HepG2 (cell line): ENCODE measurements around the gene ZBTB44. TPM values are rescaled to one million over a fixed set of nuclear protein-coding genes. Genes with fewer than 3 reads are reported as not detected.

Experiments
- ATM ChIP-seq: fragments of 450-650 bp; IDR thresholded peaks from 2 replicates; pipeline ENCODE4 v1.7.1; 2017; ENCODE audit warnings: mild to moderate bottlenecking, borderline replicate concordance
- CREM ChIP-seq, 2 experiments: sonication (generic) in 1 of 2; formaldehyde crosslinking in 1 of 2; IDR thresholded peaks; 2 replicates each; pipeline versions ENCODE4 v1.4.0 to v1.6.1; 2016 to 2020; ENCODE audit warnings: antibody characterized with exemption in 1 of 2, mild to moderate bottlenecking in 1 of 2, missing genetic modification reagents in 1 of 2
- ESRRA ChIP-seq: sonication (generic); formaldehyde crosslinking; IDR thresholded peaks from 2 replicates; pipeline ENCODE4 v1.5.1; 2020; ENCODE audit warnings: mild to moderate bottlenecking, low read depth, missing genetic modification reagents
- GFI1 ChIP-seq: sonication (generic); formaldehyde crosslinking; IDR thresholded peaks from 2 replicates; pipeline ENCODE4 v1.5.0; 2020; ENCODE audit warnings: missing genetic modification reagents, mild to moderate bottlenecking, borderline replicate concordance
- HCFC1 ChIP-seq: fragments of 150-350 bp; IDR thresholded peaks from 2 replicates; pipeline ENCODE4 v1.6.1; 2014; ENCODE audit warnings: low read depth, low read length
- HMG20A ChIP-seq: IDR thresholded peaks from 2 replicates; pipeline ENCODE4 v1.6.1; 2016; ENCODE audit warnings: borderline replicate concordance
- MEIS1 ChIP-seq: sonication (generic); formaldehyde crosslinking; IDR thresholded peaks from 2 replicates; pipeline ENCODE4 v1.9.0; 2021; ENCODE audit warnings: mild to moderate bottlenecking, missing genetic modification reagents, moderate library complexity, borderline replicate concordance
- MIXL1 ChIP-seq: IDR thresholded peaks from 2 replicates; pipeline ENCODE4 v1.6.1; 2016
- PCBP1 ChIP-seq: fragments of 200-400 bp; formaldehyde crosslinking; IDR thresholded peaks from 2 replicates; pipeline ENCODE4 v1.6.1; 2017; ENCODE audit warnings: mild to moderate bottlenecking, low read depth, low read length, borderline replicate concordance
- PHF20 ChIP-seq: sonication (generic); formaldehyde crosslinking; IDR thresholded peaks from 2 replicates; pipeline ENCODE4 v1.5.0; 2020; ENCODE audit warnings: mild to moderate bottlenecking, missing genetic modification reagents
- RBFOX2 ChIP-seq: fragments of 200-400 bp; formaldehyde crosslinking; IDR thresholded peaks from 2 replicates; pipeline ENCODE4 v1.6.1; 2017; ENCODE audit warnings: low read depth, mild to moderate bottlenecking, low read length
- SALL1 ChIP-seq: sonication (generic); formaldehyde crosslinking; IDR thresholded peaks from 2 replicates; pipeline ENCODE4 v1.8.0; 2022; ENCODE audit warnings: mild to moderate bottlenecking, missing genetic modification reagents
- SIX4 ChIP-seq: sonication (generic); formaldehyde crosslinking; IDR thresholded peaks from 2 replicates; pipeline ENCODE4 v1.4.0; 2020; ENCODE audit warnings: missing genetic modification reagents
- SRF ChIP-seq: IDR thresholded peaks from 2 replicates; pipeline ENCODE4 v1.6.1; 2011; ENCODE audit warnings: mild to moderate bottlenecking, low read depth, low read length, moderate library complexity
- SRY ChIP-seq: sonication (generic); formaldehyde crosslinking; IDR thresholded peaks from 2 replicates; pipeline ENCODE4 v1.8.0; 2022; ENCODE audit warnings: mild to moderate bottlenecking, missing genetic modification reagents
- TARDBP ChIP-seq: sonication (generic); formaldehyde crosslinking; IDR thresholded peaks from 2 replicates; pipeline ENCODE4 v1.8.0; 2022; ENCODE audit warnings: mild to moderate bottlenecking, missing genetic modification reagents
- ZBTB42 ChIP-seq: sonication (generic); formaldehyde crosslinking; IDR thresholded peaks from 2 replicates; pipeline ENCODE4 v1.5.0; 2020; ENCODE audit warnings: mild to moderate bottlenecking, missing genetic modification reagents
- ZNF160 ChIP-seq: sonication (generic); formaldehyde crosslinking; IDR thresholded peaks from 2 replicates; pipeline ENCODE4 v1.8.0; 2022; ENCODE audit warnings: mild to moderate bottlenecking, inconsistent platforms, missing genetic modification reagents
- ZNF780A ChIP-seq: sonication (generic); formaldehyde crosslinking; IDR thresholded peaks from 2 replicates; pipeline ENCODE4 v1.8.0; 2022; ENCODE audit warnings: mild to moderate bottlenecking, missing genetic modification reagents, moderate library complexity
- polyA plus RNA-seq, 8 experiments: library from polyadenylated mRNA; depleted of rRNA in 3 of 8; stranded (reverse) in 7 of 8; unstranded in 1 of 8; fragments of >200 nt; fragmentation: Illumina TruSeq in 4 of 8; extraction: Trizol in 4 of 8; gene quantifications; 2 replicates each; pipeline versions ENCODE4 v1.2.1 to v1.2.3, GENCODE V29; 2011 to 2016; ENCODE audit warnings: low read depth in 4 of 8, missing spikeins in 1 of 8, mixed read lengths in 1 of 8; ENCODE audit not compliant: insufficient read depth in 1 of 8
- total RNA-seq, 5 experiments: library from RNA; depleted of rRNA; stranded (reverse); fragments of >200 nt; fragmentation: Illumina TruSeq; extraction: Trizol; gene quantifications; 2 replicates each; pipeline ENCODE4 v1.2.3, GENCODE V29; 2016; ENCODE audit warnings: low read depth in 1 of 5
- TF ChIP-seq, protein P1 (sequence below): sonication (generic); formaldehyde crosslinking; conservative IDR thresholded peaks from 2 replicates; pipeline ENCODE4 v1.4.0; 2020; ENCODE audit warnings: mild to moderate bottlenecking, missing genetic modification reagents, moderate library complexity
- TF ChIP-seq, protein P2 (sequence below): sonication (generic); formaldehyde crosslinking; IDR thresholded peaks from 2 replicates; pipeline ENCODE4 v1.4.0; 2020; ENCODE audit warnings: missing genetic modification reagents
- TF ChIP-seq, protein P3 (sequence below): sonication (generic); formaldehyde crosslinking; IDR thresholded peaks from 2 replicates; pipeline ENCODE4 v1.5.0; 2020; ENCODE audit warnings: missing genetic modification reagents
- TF ChIP-seq, protein P4 (sequence below): sonication (generic); formaldehyde crosslinking; IDR thresholded peaks from 2 replicates; pipeline ENCODE4 v1.4.0; 2020; ENCODE audit warnings: mild to moderate bottlenecking, low read depth, missing genetic modification reagents
- TF ChIP-seq, protein P5 (sequence below): sonication (generic); formaldehyde crosslinking; IDR thresholded peaks from 2 replicates; pipeline ENCODE4 v1.5.1; 2020; ENCODE audit warnings: mild to moderate bottlenecking, missing genetic modification reagents, borderline replicate concordance

The ZBTB44 gene
- total and polyA plus RNA-seq, 2 of the 13 experiments (the other 11 are each of a cell fraction or from before 2014, with no cell fraction given) = 22.8 to 23.6 TPM

DNA sequence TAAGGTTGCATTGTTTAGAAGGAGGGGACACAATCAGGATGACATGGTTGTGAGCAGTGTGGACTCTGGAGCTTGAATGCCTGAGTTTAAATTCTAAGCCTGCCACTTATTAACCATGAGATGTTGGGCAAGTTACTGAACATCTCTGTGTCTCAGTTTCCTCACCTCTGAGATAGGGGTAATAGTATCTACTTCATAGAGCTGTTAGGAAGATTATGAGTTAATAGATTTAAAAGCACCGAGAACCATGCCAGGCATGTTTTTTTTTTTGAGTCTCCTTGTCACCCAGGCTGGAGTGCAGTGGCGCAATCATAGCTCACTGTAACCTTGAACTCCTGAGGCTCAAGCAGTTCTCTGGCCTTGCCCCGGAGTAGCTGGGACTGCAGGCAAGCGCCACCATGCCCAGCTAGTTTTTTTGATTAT lies 121.9 kb downstream of the ZBTB44 start (continued):
- TF ChIP-seq, protein P1, sequence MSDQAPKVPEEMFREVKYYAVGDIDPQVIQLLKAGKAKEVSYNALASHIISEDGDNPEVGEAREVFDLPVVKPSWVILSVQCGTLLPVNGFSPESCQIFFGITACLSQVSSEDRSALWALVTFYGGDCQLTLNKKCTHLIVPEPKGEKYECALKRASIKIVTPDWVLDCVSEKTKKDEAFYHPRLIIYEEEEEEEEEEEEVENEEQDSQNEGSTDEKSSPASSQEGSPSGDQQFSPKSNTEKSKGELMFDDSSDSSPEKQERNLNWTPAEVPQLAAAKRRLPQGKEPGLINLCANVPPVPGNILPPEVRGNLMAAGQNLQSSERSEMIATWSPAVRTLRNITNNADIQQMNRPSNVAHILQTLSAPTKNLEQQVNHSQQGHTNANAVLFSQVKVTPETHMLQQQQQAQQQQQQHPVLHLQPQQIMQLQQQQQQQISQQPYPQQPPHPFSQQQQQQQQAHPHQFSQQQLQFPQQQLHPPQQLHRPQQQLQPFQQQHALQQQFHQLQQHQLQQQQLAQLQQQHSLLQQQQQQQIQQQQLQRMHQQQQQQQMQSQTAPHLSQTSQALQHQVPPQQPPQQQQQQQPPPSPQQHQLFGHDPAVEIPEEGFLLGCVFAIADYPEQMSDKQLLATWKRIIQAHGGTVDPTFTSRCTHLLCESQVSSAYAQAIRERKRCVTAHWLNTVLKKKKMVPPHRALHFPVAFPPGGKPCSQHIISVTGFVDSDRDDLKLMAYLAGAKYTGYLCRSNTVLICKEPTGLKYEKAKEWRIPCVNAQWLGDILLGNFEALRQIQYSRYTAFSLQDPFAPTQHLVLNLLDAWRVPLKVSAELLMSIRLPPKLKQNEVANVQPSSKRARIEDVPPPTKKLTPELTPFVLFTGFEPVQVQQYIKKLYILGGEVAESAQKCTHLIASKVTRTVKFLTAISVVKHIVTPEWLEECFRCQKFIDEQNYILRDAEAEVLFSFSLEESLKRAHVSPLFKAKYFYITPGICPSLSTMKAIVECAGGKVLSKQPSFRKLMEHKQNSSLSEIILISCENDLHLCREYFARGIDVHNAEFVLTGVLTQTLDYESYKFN = peak; percentile 75
- TF ChIP-seq ZNF780A (CRISPR knock-in tag) (no peak), SIX4 (CRISPR knock-in tag) (no peak), ZNF160 (CRISPR knock-in tag) (no peak), HCFC1 (no peak), MEIS1 (CRISPR knock-in tag) (no peak), ESRRA (0 out of 2 replicates have a peak, but pooled peaks have one; percentile 61), SRF (no peak), ATM (no peak), MIXL1 (peak; percentile 39; the same call in 1 of the 2 replicates), TARDBP (CRISPR knock-in tag) (no peak; the same call in none of the 2 replicates), HMG20A (CRISPR knock-in tag) (peak; percentile 26; the same call in 1 of the 2 replicates), PHF20 (no peak), GFI1 (no peak), RBFOX2 (no peak), PCBP1 (no peak), SRY (CRISPR knock-in tag) (peak; percentile 36; the same call in 1 of the 2 replicates), CREM (IDR thresholded peaks at IDR 0.05) (0 out of 2 replicates have a peak, but pooled peaks have one; percentile 13), CREM (CRISPR knock-in tag; IDR thresholded peaks at IDR 0.05) (no peak), ZBTB42 (no peak), SALL1 (CRISPR knock-in tag) (peak; percentile 65)
- TF ChIP-seq, protein P2, sequence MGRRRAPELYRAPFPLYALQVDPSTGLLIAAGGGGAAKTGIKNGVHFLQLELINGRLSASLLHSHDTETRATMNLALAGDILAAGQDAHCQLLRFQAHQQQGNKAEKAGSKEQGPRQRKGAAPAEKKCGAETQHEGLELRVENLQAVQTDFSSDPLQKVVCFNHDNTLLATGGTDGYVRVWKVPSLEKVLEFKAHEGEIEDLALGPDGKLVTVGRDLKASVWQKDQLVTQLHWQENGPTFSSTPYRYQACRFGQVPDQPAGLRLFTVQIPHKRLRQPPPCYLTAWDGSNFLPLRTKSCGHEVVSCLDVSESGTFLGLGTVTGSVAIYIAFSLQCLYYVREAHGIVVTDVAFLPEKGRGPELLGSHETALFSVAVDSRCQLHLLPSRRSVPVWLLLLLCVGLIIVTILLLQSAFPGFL (CRISPR knock-in tag) = no peak
- TF ChIP-seq, protein P3, sequence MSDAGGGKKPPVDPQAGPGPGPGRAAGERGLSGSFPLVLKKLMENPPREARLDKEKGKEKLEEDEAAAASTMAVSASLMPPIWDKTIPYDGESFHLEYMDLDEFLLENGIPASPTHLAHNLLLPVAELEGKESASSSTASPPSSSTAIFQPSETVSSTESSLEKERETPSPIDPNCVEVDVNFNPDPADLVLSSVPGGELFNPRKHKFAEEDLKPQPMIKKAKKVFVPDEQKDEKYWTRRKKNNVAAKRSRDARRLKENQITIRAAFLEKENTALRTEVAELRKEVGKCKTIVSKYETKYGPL (CRISPR knock-in tag) = no peak
- TF ChIP-seq, protein P4, sequence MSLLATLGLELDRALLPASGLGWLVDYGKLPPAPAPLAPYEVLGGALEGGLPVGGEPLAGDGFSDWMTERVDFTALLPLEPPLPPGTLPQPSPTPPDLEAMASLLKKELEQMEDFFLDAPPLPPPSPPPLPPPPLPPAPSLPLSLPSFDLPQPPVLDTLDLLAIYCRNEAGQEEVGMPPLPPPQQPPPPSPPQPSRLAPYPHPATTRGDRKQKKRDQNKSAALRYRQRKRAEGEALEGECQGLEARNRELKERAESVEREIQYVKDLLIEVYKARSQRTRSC (CRISPR knock-in tag) = no peak
- TF ChIP-seq, protein P5, sequence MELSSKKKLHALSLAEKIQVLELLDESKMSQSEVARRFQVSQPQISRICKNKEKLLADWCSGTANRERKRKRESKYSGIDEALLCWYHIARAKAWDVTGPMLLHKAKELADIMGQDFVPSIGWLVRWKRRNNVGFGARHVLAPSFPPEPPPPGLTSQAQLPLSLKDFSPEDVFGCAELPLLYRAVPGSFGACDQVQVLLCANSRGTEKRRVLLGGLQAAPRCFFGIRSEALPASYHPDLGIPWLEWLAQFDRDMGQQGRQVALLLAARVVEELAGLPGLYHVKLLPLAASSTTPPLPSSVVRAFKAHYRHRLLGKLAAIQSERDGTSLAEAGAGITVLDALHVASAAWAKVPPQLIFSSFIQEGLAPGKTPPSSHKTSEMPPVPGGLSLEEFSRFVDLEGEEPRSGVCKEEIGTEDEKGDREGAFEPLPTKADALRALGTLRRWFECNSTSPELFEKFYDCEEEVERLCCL = no peak
